ENCODE results near the gene CMTM3. TPM values are rescaled to one million over a fixed set of nuclear protein-coding genes. Genes with fewer than 3 reads are reported as not detected.
A peak's percentile ranks its signal among the peaks of the same experiment; 100 is the strongest.

CMTM3 gene
- total RNA-seq, 4 donors from 2014 or later, result 19.3 to 43.9 (median 38.5) TPM

DNA sequence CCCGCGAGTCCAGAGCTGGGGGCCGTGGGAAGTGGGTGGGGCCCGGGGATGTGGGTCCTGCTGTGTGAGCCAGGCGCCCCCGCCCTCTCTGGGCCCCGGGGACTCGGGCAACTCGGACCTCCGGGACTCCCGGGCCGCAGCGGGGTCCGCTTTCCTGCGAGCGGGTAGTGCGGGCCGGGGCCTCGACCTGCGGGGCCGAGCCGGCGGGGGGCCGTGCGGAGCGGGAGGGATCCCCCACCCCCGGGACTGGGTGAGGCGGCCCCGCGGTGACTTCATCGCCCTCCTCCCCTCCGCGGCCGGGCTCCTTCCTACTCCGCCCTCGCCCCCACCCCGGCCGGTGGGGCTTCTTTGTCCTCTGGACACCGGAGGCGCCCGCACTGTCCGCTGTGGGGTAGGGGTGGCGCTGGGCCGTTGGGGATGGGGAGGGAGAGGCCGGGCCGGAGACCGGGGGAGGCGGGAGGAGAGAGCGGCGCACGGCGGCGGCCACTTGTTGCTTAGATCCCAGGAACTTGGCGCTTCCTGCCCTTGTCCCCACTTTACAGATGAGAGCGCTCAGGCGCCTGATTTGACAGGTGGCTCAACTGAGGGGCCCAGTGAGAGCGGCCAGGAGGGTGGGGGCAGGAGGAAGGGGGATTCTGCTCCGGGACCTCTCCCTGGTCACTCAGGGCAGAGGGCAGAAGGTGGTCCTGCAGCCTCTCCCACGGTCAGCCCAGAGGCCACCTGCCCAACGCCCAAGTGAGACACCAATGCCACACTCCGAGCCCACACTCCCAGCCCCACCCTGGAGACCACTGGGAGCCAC lies 874 bp downstream of the CMTM3 start:
- Histone ChIP-seq H3K27me3 (no peaks in the 10 kb centered on the region), H3K4me3 (peak overlapping the region; percentile 77 to 99 (median 89)), H3K9me3 (no peaks in the 10 kb centered on the region), H3K36me3 (peaks cover 0 to 16% (median 0%) of the 10 kb centered on the region in 3 donors), H3K4me1 (peaks cover 0 to 59% (median 15%) of the 10 kb centered on the region in 4 donors), H3K27ac (peak overlapping the region; percentile 91 to 98 (median 96))
- WGBS, 2 donors, result 3 to 7% methylated on average over 3 to 45 of the region's 61 CpGs
- TF ChIP-seq EP300 (IDR thresholded peaks at IDR 0.05) (no peak), POLR2A (IDR thresholded peaks at IDR 0.05) (no peak), CTCF (IDR thresholded peaks at IDR 0.05) (peak in 1 of 5 experiments; percentile 41)
- peak in 1 of 2 donors; percentile 40 for DNase-seq (ENCODE audit: low spot score in 2 of 2)

- no peak for DNase-seq (ENCODE audit: low spot score in 2 of 2)
- no peaks in the 10 kb centered on the region for H3K27me3 ChIP-seq
- peak overlapping the region; percentile 91 to 98 (median 96) for H3K27ac ChIP-seq
- peaks cover 0 to 24% (median 0%) of the 10 kb centered on the region in 3 donors for H3K36me3 ChIP-seq
- H3K9me3 ChIP-seq, result no peaks in the 10 kb centered on the region
- H3K4me3 ChIP-seq, result peak overlapping the region; percentile 77 to 99 (median 89)
- TF ChIP-seq CTCF (IDR thresholded peaks at IDR 0.05), result no peak
- TF ChIP-seq POLR2A (IDR thresholded peaks at IDR 0.05), result no peak
- no peak for TF ChIP-seq EP300 (IDR thresholded peaks at IDR 0.05)
- 49 to 53% methylated on average over 8 to 10 of the region's 10 CpGs for WGBS, 2 donors
- peaks cover 0 to 56% (median 15%) of the 10 kb centered on the region in 4 donors for H3K4me1 ChIP-seq
Measured at GRCh38 chr16:66605979-66606751, 1.7 kb downstream of the CMTM3 start.

DNA sequence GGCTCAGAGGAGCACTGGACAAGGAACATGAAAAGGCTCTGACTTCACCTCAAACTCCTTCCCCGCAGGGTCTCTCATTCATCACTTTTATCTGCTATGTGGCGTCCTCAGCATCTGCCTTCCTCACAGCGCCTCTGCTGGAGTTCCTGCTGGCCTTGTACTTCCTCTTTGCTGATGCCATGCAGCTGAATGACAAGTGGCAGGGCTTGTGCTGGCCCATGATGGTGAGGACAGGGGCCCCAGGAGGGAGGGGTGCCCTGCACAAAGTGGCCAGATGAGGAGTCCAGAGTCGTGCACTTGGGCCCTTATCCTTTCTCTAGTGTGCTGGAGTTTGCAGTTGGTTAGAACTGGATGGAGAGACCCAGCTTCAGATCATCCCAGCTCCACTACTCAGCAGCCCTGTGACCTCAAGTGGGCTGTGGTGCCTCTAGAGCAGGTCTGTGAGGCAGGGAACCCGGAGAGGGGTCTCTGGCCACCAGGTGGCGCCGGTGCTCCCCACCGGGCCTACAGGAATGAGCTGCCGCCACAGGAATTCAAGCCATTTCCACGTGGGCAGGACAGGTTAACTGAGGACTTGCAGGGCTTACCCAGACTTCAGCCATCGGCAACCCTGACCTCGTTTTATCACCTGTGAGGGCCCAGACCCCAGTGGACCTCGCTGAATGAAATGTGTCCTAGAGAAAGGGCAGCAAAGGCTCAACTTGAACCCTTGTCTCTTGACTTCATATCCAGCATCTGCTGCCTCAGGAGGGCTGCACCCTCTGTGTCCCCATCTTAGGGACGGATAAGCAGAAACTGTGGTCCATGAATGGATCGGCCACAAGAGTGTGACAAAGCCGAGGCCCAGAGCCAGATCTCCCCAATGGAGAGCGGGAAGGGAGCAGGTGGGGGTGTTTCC lies 4.0 kb downstream of the CMTM3 start:
- no peak overlapping the region for H3K4me3 ChIP-seq
- peaks cover 0 to 47% (median 10%) of the 10 kb centered on the region in 3 donors for H3K36me3 ChIP-seq
- H3K27ac ChIP-seq, result peak overlapping the region in 1 of 4 donors; percentile 63
- H3K4me1 ChIP-seq, result peaks cover 0 to 47% (median 12%) of the 10 kb centered on the region in 4 donors
- no peaks in the 10 kb centered on the region for H3K27me3 ChIP-seq
- no peaks in the 10 kb centered on the region for H3K9me3 ChIP-seq
- 34 to 57% methylated on average over 11 to 17 of the region's 17 CpGs for WGBS, 2 donors
- no peak for TF ChIP-seq POLR2A (IDR thresholded peaks at IDR 0.05)
- TF ChIP-seq EP300 (IDR thresholded peaks at IDR 0.05), result peak in 1 of 2 donors; percentile 15
- TF ChIP-seq CTCF (IDR thresholded peaks at IDR 0.05), result peak; percentile 78 to 88 (median 86)
- DNase-seq (ENCODE audit: low spot score in 2 of 2), result peak; percentile 72 to 84

- Histone ChIP-seq H3K36me3 (peaks cover 0 to 54% (median 10%) of the 10 kb centered on the region in 3 donors), H3K4me1 (peaks cover 0 to 40% (median 12%) of the 10 kb centered on the region in 4 donors), H3K27ac (peak overlapping the region in 1 of 4 donors; percentile 63), H3K4me3 (no peak overlapping the region), H3K27me3 (no peaks in the 10 kb centered on the region), H3K9me3 (no peaks in the 10 kb centered on the region)
- 78 to 83% methylated on average over 12 of the region's 12 CpGs for WGBS, 2 donors
- TF ChIP-seq POLR2A (IDR thresholded peaks at IDR 0.05) (no peak), CTCF (IDR thresholded peaks at IDR 0.05) (no peak), EP300 (IDR thresholded peaks at IDR 0.05) (no peak)
- DNase-seq (ENCODE audit: low spot score in 2 of 2), result no peak
Measured at GRCh38 chr16:66609139-66609510, 4.6 kb downstream of the CMTM3 start.
